GM23248 (cell line): ENCODE data around the gene BPIFB2. TPM values are rescaled to one million over a fixed set of nuclear protein-coding genes. Genes with fewer than 3 reads are reported as not detected.
"Not testable (repeated sequence)": the region's sequence is repeated elsewhere in the genome, so short reads cannot be mapped to it uniquely, and the experiment has no call there.

Experiments
- DNase-seq: peaks from one replicate; pipeline ENCODE4 v3.0.0-alpha.2; 2015
- H2AFZ ChIP-seq: fragments of 200-600 bp; sonication (generic); 2 replicates; pipeline ENCODE4 v1.6.1; 2016; ENCODE audit warnings: antibody characterized with exemption
- H3F3A ChIP-seq: fragments of 200-600 bp; sonication (generic); 2 replicates; pipeline ENCODE4 v1.6.1; 2016; ENCODE audit warnings: mild to moderate bottlenecking, antibody characterized with exemption, mixed run types; ENCODE audit not compliant: insufficient read depth
- H3K27ac ChIP-seq: fragments of 200-600 bp; sonication (generic); 2 replicates; pipeline ENCODE4 v1.5.1; 2016; ENCODE audit warnings: mild to moderate bottlenecking
- H3K27me3 ChIP-seq: fragments of 200-600 bp; sonication (generic); replicated peaks from 2 replicates; pipeline ENCODE4 v1.6.1; 2016; ENCODE audit warnings: mild to moderate bottlenecking; ENCODE audit not compliant: insufficient read depth
- H3K36me3 ChIP-seq: fragments of 200-600 bp; sonication (generic); 2 replicates; pipeline ENCODE4 v1.6.1; 2016; ENCODE audit warnings: low read depth, mild to moderate bottlenecking
- H3K4me1 ChIP-seq: fragments of 200-600 bp; sonication (generic); 2 replicates; pipeline ENCODE4 v1.6.1; 2016; ENCODE audit warnings: mild to moderate bottlenecking; ENCODE audit not compliant: insufficient read depth
- H3K4me2 ChIP-seq: fragments of 200-600 bp; sonication (generic); one replicate; pipeline ENCODE4 v1.6.1; 2016; ENCODE audit warnings: mild to moderate bottlenecking; ENCODE audit not compliant: unreplicated experiment
- H3K4me3 ChIP-seq: fragments of 200-600 bp; sonication (generic); 2 replicates; pipeline ENCODE4 v1.5.1; 2016; ENCODE audit warnings: mild to moderate bottlenecking
- H3K79me2 ChIP-seq: fragments of 200-600 bp; sonication (generic); 2 replicates; pipeline ENCODE4 v1.6.1; 2016; ENCODE audit warnings: mild to moderate bottlenecking; ENCODE audit not compliant: insufficient read depth
- H3K9ac ChIP-seq: fragments of 200-600 bp; sonication (generic); 2 replicates; pipeline ENCODE4 v1.6.1; 2016; ENCODE audit warnings: mild to moderate bottlenecking
- H3K9me2 ChIP-seq: fragments of 200-600 bp; sonication (generic); 2 replicates; pipeline ENCODE4 v1.6.1; 2016; ENCODE audit warnings: mixed run types, mild to moderate bottlenecking, moderate library complexity; ENCODE audit not compliant: insufficient read depth
- H3K9me3 ChIP-seq: fragments of 200-600 bp; sonication (generic); one replicate; pipeline ENCODE4 v1.6.1; 2017; ENCODE audit warnings: low read depth
- H4K20me1 ChIP-seq: fragments of 200-600 bp; sonication (generic); 2 replicates; pipeline ENCODE4 v1.6.0; 2016; ENCODE audit not compliant: insufficient read depth
- EZH2 ChIP-seq: fragments of 200-600 bp; sonication (generic); IDR thresholded peaks from 2 replicates; pipeline ENCODE4 v1.6.1; 2018; ENCODE audit warnings: antibody characterized with exemption, mild to moderate bottlenecking; ENCODE audit not compliant: insufficient read depth, poor library complexity, severe bottlenecking
- EZH2phosphoT487 ChIP-seq: fragments of 200-600 bp; sonication (generic); IDR thresholded peaks from 2 replicates; pipeline ENCODE4 v1.6.1; 2018; ENCODE audit warnings: antibody characterized with exemption, moderate library complexity, mild to moderate bottlenecking, low read depth; ENCODE audit not compliant: insufficient read depth
- WGBS, 2 experiments: methylation state at CpG; one replicate each; pipeline ENCODE4 v1.1.6; 2015 to 2017; ENCODE audit warnings: low lambda C conversion rate in 2 of 2, low coverage in 1 of 2; ENCODE audit errors: missing lambda C conversion rate in 2 of 2; 5-methylcytosine and 5-hydroxymethylcytosine counted together
- in situ Hi-C: fragments of 300-500 bp; cut with MboI; formaldehyde crosslinking; loops from 2 replicates; pipeline ENCODE4 v1.15.0; 2020
- polyA plus RNA-seq: library from polyadenylated mRNA; unstranded; fragments of >200 nt; fragmentation: Nextera tagmentation; extraction: Ambion mirVana; gene quantifications from 2 replicates; pipeline ENCODE4 v1.2.1, GENCODE V29; 2016
- total RNA-seq: library from RNA; depleted of rRNA; stranded (reverse); fragments of >200 nt; shearing (Covaris generic); gene quantifications from 2 replicates; pipeline ENCODE4 v1.2.3, GENCODE V29; 2014

Gene BPIFB2
- total and polyA plus RNA-seq, 2 experiments from 2014 or later: not detected

GRCh38 chr20:33042983-33043730 is 35.7 kb downstream of the BPIFB2 start:
- no peaks in the 10 kb centered on the region for H3K27me3 ChIP-seq
- H3K79me2 ChIP-seq: no peaks in the 10 kb centered on the region
- no peaks in the 10 kb centered on the region for H3F3A ChIP-seq
- no peaks in the 10 kb centered on the region for H3K36me3 ChIP-seq
- TF ChIP-seq EZH2phosphoT487: no peak
- no peak for TF ChIP-seq EZH2
- no peaks in the 10 kb centered on the region for H3K9me3 ChIP-seq
- H2AFZ ChIP-seq: no peak overlapping the region
- in situ Hi-C loops: no loop called here
- no peaks in the 10 kb centered on the region for H4K20me1 ChIP-seq
- no peaks in the 10 kb centered on the region for H3K9me2 ChIP-seq
- 33 to 35% methylated on average over 2 of the region's 2 CpGs for WGBS, 2 experiments
- H3K4me1 ChIP-seq: no peaks in the 10 kb centered on the region
- no peak for DNase-seq
- H3K4me3 ChIP-seq: no peak overlapping the region
- H3K27ac ChIP-seq: no peak overlapping the region
- no peak overlapping the region for H3K9ac ChIP-seq
- H3K4me2 ChIP-seq: no peak overlapping the region

DNA sequence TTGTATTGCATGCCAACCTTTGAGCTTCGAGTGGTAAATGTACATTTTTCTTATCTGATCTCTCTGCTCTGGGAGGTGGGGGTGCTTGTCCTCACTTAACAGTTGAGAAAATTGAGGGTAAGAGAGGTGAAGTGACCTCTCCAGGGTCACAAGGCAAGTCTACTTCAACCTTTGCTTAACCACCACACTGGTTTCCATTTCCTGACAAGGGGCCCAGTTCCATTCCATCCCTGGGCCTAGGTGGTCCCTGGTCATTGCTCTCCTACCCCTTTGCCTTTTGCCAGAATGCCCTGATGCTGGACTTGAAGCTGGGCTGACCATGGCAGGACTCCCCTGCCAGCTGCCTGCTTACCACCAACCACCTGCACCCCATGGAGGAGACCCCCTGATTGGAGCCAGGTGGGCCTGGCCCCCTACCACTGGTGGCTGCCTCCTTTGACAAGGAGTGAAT is 36.3 kb downstream of the BPIFB2 start:
- no peaks in the 10 kb centered on the region for H3K27me3 ChIP-seq
- H3K4me1 ChIP-seq: no peaks in the 10 kb centered on the region
- H3K36me3 ChIP-seq: no peaks in the 10 kb centered on the region
- WGBS, 2 experiments: 0% methylated on average over 1 of the region's 1 CpG
- no peak overlapping the region for H3K4me2 ChIP-seq
- no peaks in the 10 kb centered on the region for H3F3A ChIP-seq
- in situ Hi-C loops: no loop called here
- H3K9me3 ChIP-seq: no peaks in the 10 kb centered on the region
- TF ChIP-seq EZH2 (no peak), EZH2phosphoT487 (no peak)
- no peak overlapping the region for H3K9ac ChIP-seq
- no peaks in the 10 kb centered on the region for H3K79me2 ChIP-seq
- no peak overlapping the region for H2AFZ ChIP-seq
- no peak overlapping the region for H3K27ac ChIP-seq
- H3K4me3 ChIP-seq: no peak overlapping the region
- H3K9me2 ChIP-seq: no peaks in the 10 kb centered on the region
- no peaks in the 10 kb centered on the region for H4K20me1 ChIP-seq
- no peak for DNase-seq

GRCh38 chr20:33045129-33045721 is 37.7 kb downstream of the BPIFB2 start:
- H3K27ac ChIP-seq, H3K9ac ChIP-seq, H3K4me3 ChIP-seq, in situ Hi-C loops, H3K36me3 ChIP-seq, H3K4me1 ChIP-seq, H3K9me3 ChIP-seq, H4K20me1 ChIP-seq, H3K9me2 ChIP-seq, DNase-seq, H3K4me2 ChIP-seq, H3F3A ChIP-seq, H2AFZ ChIP-seq, H3K27me3 ChIP-seq, H3K79me2 ChIP-seq: not testable (repeated sequence)
- WGBS, 2 experiments: 42 to 47% methylated on average over 15 of the region's 15 CpGs

GRCh38 chr20:33046412-33046811 is 38.9 kb downstream of the BPIFB2 start:
- no peaks in the 10 kb centered on the region for H3F3A ChIP-seq
- no peaks in the 10 kb centered on the region for H3K4me1 ChIP-seq
- no peaks in the 10 kb centered on the region for H3K36me3 ChIP-seq
- no peak overlapping the region for H2AFZ ChIP-seq
- H3K4me2 ChIP-seq: no peak overlapping the region
- no peaks in the 10 kb centered on the region for H3K9me2 ChIP-seq
- H3K9me3 ChIP-seq: no peaks in the 10 kb centered on the region
- H4K20me1 ChIP-seq: no peaks in the 10 kb centered on the region
- in situ Hi-C loops: no loop called here
- H3K9ac ChIP-seq: no peak overlapping the region
- TF ChIP-seq EZH2phosphoT487: no peak
- no peak for TF ChIP-seq EZH2
- DNase-seq: no peak
- H3K27ac ChIP-seq: no peak overlapping the region
- no peak overlapping the region for H3K4me3 ChIP-seq
- H3K27me3 ChIP-seq: no peaks in the 10 kb centered on the region
- H3K79me2 ChIP-seq: no peaks in the 10 kb centered on the region
- 18 to 20% methylated on average over 3 of the region's 3 CpGs for WGBS, 2 experiments
